Activated CD4-positive, alpha-beta memory T cell treated with anti-CD3 and anti-CD28 coated beads, Interleukin-2, amount 10 ng/mL, durations not matched to agents 7 days and 5 days (primary cell): ENCODE data around the gene XXYLT1. TPM values are rescaled to one million over a fixed set of nuclear protein-coding genes. Genes with fewer than 3 reads are reported as not detected.
"Not testable (repeated sequence)": the region's sequence is repeated elsewhere in the genome, so short reads cannot be mapped to it uniquely, and the experiment has no call there.

Experiments
- CTCF ChIA-PET: fragments of 350-600 bp; sonication (Branson Sonifier 250); formaldehyde crosslinking; loops from one replicate; lab custom pipeline; 2021; ENCODE audit warnings: antibody characterized with exemption, inconsistent platforms; lab: Charles Lee
- POLR2A ChIA-PET: fragments of 350-600 bp; sonication (Branson Sonifier 250); formaldehyde crosslinking; loops from one replicate; lab custom pipeline; 2021; ENCODE audit warnings: antibody characterized with exemption; lab: Charles Lee
- DNase-seq: peaks from one replicate; pipeline ENCODE4 v3.0.0-alpha.2; 2020
- H3K27ac Mint-ChIP-seq: one replicate; pipeline ENCODE4 v1.8.0; 2021; ENCODE audit warnings: mild to moderate bottlenecking, mixed read lengths
- H3K27me3 Mint-ChIP-seq: one replicate; pipeline ENCODE4 v1.8.0; 2021; ENCODE audit warnings: mixed read lengths
- H3K36me3 Mint-ChIP-seq: one replicate; pipeline ENCODE4 v1.8.0; 2021; ENCODE audit warnings: low read depth, mixed read lengths
- H3K4me1 Mint-ChIP-seq: one replicate; pipeline ENCODE4 v1.8.0; 2021; ENCODE audit warnings: mixed read lengths
- H3K4me3 Mint-ChIP-seq: one replicate; pipeline ENCODE4 v1.8.0; 2021; ENCODE audit warnings: mild to moderate bottlenecking, mixed read lengths
- H3K9me3 Mint-ChIP-seq: one replicate; pipeline ENCODE4 v1.8.0; 2021; ENCODE audit warnings: mixed read lengths
- total RNA-seq, 2 experiments: library from RNA; stranded (reverse); gene quantifications; one replicate each; pipeline ENCODE4 v1.2.3, GENCODE V29; 2021

The XXYLT1 gene
- total RNA-seq, 2 experiments from 2014 or later, result 5.0 to 5.6 TPM

DNA sequence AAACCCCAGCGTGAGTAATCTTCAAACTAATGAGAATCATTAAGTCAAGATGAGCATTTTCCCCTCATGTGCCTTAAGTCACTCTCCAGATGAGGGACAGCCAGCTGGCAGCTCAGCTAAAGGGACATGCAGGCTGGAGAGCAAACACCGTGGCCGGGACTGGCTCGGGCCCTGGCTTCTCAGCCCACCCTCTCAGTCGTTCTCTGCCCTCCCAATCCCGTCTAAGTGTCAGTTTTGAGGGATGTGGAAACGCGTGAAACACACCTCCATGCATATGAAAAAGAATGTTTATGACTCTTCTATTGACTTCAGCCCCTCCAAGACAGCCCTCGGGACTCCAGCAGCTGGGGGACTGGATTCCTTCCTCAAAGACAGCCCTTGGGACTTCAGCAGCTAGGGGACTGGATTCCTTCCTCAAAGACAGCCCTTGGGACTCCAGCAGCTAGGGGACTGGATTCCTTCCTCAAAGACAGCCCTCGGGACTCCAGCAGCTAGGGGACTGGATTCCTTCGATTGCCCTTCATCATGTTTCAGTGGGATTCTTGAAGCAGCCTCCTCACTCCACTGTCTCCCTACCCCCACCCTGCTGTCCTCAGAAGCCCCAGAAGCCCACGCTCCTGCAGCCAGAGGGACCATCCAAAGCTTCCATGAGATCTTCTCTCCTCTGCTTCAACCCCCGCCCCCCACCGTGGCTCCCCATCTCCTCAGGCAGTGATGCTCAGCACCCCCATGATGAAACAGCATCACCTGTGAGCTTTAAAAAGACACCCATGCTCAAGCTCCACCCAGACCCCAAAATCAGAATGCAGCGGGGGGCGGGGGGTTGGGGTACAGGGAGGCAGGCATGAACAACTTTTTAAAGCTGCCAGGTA, 228.9 kb downstream of the XXYLT1 start:
- POLR2A ChIA-PET, result no interaction called here

DNA sequence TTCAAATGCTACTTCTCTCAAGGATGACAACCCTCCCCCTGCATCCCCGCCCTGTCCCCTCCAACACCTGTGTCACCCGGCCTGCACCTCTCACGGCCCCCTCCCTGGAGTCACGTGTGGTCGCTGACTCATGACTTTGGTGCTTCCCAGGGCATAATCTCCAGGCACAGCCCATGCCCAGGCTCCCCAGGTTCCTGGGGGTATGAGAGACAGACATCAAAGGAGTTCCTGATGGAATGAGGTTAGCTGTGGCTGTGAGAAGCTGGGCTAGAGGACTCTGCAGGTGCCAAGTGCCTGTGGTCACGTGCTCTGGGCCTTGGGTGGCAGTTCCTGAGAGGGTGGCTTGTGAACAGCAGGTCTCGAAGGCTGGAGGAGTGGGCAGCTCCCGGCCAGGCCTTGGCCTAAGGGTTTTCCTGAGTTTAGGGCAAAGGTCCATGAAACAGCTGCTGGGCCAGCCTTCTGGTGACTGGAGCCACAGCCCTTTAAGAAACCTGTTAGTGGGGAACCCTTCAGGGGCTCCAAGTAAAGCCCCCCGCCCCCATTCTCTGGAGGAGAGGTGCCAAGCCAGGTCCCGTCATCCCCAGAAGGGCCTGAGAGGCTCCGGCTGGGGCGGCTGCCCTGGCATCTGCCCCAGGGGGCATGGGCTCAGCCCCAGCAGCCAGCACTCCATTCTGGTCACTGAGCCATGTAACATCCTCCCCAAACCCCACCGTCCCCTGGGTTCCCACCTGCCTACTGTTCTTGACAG, 230.0 kb downstream of the XXYLT1 start:
- Mint-ChIP-seq H3K9me3 (no peaks in the 10 kb centered on the region), H3K4me1 (no peaks in the 10 kb centered on the region), H3K27ac (no peak overlapping the region), H3K4me3 (no peak overlapping the region), H3K36me3 (no peaks in the 10 kb centered on the region), H3K27me3 (peaks cover 13% of the 10 kb centered on the region)
- POLR2A ChIA-PET, result no interaction called here
- no peak for DNase-seq
- CTCF ChIA-PET, result no interaction called here

More for the DNA sequence above, 228.9 kb downstream of the XXYLT1 start:
- DNase-seq, result no peak
- Mint-ChIP-seq H3K27me3 (peaks cover 13% of the 10 kb centered on the region), H3K36me3 (no peaks in the 10 kb centered on the region), H3K4me3 (no peak overlapping the region), H3K4me1 (no peaks in the 10 kb centered on the region), H3K9me3 (no peaks in the 10 kb centered on the region), H3K27ac (no peak overlapping the region)
- CTCF ChIA-PET, result no interaction called here

DNA sequence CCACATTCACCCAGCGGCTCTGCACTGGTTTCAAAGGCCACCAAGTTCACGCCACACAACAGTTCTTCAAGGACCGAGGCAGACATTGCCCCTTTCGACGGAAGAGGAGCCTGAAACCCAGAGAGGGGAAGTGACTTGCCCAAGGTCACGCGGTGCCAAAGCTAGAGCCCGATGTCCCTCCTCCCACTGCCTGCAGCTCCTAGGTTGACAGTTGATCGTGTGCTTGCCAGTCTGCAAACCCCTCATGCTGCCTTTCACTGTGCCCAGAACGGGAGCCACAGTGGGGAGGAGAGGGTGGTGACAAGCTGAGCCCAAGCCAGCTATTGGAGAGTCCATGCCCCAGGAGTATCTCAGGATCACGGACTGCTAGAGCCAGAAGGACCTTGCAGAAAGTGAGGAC, 230.9 kb downstream of the XXYLT1 start:
- ChIA-PET CTCF (no interaction called here), POLR2A (no interaction called here)
- H3K27ac Mint-ChIP-seq, result no peak overlapping the region
- H3K36me3 Mint-ChIP-seq, result no peaks in the 10 kb centered on the region
- peaks cover 13% of the 10 kb centered on the region for H3K27me3 Mint-ChIP-seq
- no peak for DNase-seq
- H3K4me1 Mint-ChIP-seq, result no peaks in the 10 kb centered on the region
- H3K9me3 Mint-ChIP-seq, result no peaks in the 10 kb centered on the region
- H3K4me3 Mint-ChIP-seq, result no peak overlapping the region

DNA sequence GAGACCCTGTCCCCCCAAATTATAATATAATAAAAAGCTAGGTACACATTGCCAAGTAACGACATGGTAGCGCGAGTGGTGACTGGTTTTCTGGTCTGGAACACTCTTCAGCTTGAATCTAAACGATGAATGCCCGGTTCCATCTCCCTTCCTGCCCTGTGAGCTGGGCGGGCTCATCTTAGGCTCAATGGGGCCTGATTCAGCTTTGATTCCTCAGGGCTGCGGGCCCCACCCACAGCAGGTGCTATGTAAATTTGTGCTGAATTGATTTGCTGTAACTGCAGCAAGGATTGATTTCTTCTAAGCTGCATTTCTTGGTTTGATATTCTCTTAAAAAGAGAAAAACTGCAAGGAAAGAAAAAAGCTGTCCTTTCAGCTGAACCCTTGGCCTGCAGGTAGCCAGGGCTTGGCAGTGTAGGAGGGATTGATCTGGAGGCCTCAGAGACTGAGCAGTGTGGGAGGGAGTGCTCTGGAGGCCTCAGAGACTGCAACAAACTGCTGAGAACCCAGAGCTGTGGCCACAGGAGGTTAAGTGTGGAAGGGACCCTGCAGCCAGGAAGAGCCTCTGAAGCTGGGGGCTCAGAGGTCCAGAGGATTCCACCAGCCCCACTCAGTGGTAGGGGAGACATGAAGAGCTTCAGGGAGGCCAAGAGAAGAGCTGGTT, 231.6 kb downstream of the XXYLT1 start:
- DNase-seq, result no peak
- Mint-ChIP-seq H3K4me3 (no peak overlapping the region), H3K9me3 (no peaks in the 10 kb centered on the region), H3K36me3 (no peaks in the 10 kb centered on the region), H3K4me1 (no peaks in the 10 kb centered on the region), H3K27ac (no peak overlapping the region), H3K27me3 (peaks cover 13% of the 10 kb centered on the region)
- ChIA-PET POLR2A (no interaction called here), CTCF (no interaction called here)

DNA sequence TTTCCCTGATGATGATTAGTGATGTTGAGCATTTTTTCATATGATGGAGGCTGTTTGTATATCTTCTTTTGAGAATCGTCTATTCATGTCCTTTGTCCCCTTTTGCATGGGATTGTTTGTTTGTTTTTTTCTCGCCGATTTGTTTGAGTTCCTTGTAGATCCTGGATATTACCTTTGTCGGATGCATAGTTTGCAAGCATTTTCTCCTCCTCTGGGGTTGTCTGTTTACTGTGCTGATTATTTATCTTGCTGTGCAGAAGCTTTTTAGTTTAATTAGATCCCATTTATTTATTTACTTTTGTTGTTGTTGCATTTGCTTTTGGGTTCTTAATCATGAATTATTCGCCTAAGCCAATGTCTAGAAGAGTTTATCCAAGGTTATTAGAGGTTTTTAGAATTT, 232.8 kb downstream of the XXYLT1 start:
- Mint-ChIP-seq H3K4me3 (no peak overlapping the region), H3K36me3 (no peaks in the 10 kb centered on the region), H3K27me3 (peaks cover 13% of the 10 kb centered on the region), H3K4me1 (no peaks in the 10 kb centered on the region), H3K9me3 (no peaks in the 10 kb centered on the region), H3K27ac (no peak overlapping the region)
- POLR2A ChIA-PET, result no interaction called here
- CTCF ChIA-PET, result no interaction called here
- no peak for DNase-seq

DNA sequence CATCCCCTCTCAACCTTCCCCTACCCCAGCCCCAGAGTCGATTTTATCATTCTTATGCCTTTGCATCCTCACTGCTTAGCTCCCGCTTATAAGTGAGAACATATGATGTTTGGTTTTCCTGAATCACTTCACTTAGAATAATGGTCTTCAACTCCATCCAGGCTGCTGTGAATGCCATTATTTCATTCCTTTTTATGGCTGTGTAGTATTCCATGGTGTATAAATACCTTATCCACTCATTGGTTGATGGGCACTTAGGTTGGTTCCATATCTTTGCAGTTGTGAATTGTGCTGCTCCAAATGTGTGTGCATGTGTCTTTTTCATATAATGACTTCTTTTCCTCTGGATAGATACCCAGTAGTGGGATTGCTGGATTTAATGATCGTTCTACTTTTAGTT, 233.4 kb downstream of the XXYLT1 start:
- not testable (repeated sequence) for H3K36me3 Mint-ChIP-seq

DNA sequence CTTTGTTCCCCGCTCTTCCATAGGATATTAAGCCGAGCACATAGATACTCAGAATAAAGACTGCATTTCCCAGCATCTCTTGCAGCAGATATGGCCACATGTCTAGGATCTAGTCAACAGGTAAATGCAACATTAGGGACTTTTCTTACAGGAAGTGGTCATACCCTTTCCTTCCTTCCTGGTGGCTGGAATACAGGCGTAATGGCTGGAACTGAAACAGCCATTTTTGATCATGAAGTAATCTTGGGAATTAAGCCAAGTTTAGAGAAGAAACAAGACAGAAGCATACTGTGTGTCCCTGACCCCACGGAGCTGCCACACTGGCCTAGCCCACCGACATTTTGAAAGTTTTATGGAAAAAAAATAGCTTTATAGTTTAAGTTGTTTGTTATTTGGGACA, 234.0 kb downstream of the XXYLT1 start:
- Mint-ChIP-seq H3K36me3 (no peaks in the 10 kb centered on the region), H3K9me3 (no peaks in the 10 kb centered on the region), H3K27ac (no peak overlapping the region), H3K4me1 (no peaks in the 10 kb centered on the region), H3K27me3 (peaks cover 13% of the 10 kb centered on the region), H3K4me3 (no peak overlapping the region)
- ChIA-PET CTCF (no interaction called here), POLR2A (no interaction called here)
- DNase-seq, result no peak

More for the DNA sequence above, 233.4 kb downstream of the XXYLT1 start:
- CTCF ChIA-PET, H3K4me1 Mint-ChIP-seq, POLR2A ChIA-PET, H3K4me3 Mint-ChIP-seq, DNase-seq, H3K9me3 Mint-ChIP-seq, H3K27ac Mint-ChIP-seq: not testable (repeated sequence)
- H3K27me3 Mint-ChIP-seq, result peaks cover 13% of the 10 kb centered on the region

DNA sequence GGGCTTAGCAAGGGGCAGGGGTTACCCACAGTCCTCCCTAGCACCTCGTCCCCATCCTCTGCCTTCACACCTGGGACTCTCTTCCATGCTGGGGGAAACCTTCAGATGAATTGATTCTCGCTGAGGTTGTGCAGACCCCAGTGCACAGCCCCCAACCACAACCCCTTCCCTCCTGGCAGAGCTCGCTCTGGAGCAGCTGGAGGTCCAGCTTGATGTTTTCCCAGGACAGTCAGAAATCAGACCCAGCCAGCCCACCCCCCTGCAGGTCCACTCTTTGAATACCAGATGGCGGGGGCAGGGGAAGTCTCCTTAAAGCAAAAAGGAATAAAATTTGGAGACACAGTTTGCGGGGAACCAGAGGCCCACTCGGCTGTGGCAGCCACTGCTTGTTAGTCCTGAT, 234.4 kb downstream of the XXYLT1 start:
- CTCF ChIA-PET, result no interaction called here
- H3K27ac Mint-ChIP-seq, result no peak overlapping the region
- POLR2A ChIA-PET, result no interaction called here
- no peak for DNase-seq
- H3K4me3 Mint-ChIP-seq, result no peak overlapping the region
- H3K9me3 Mint-ChIP-seq, result no peaks in the 10 kb centered on the region
- peaks cover 13% of the 10 kb centered on the region for H3K27me3 Mint-ChIP-seq
- no peaks in the 10 kb centered on the region for H3K36me3 Mint-ChIP-seq
- H3K4me1 Mint-ChIP-seq, result no peaks in the 10 kb centered on the region

DNA sequence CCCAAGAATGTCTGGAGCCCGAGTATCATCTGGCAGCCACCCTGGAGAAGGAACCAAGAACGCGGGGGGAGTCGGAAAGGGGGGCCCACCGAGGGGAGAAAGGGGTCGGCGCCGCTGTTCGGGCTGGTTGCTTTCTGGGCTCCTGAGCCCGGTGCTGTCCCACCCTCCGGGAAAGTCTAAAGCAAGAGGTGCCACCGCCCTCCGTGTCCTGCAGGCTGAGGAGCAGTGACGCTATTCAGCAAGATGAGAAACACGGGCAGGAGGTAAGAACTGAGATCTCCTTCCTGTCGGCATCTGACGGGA, 234.8 kb downstream of the XXYLT1 start:
- Mint-ChIP-seq H3K4me1 (no peaks in the 10 kb centered on the region), H3K27ac (no peak overlapping the region), H3K36me3 (no peaks in the 10 kb centered on the region), H3K4me3 (no peak overlapping the region), H3K27me3 (peaks cover 13% of the 10 kb centered on the region), H3K9me3 (no peaks in the 10 kb centered on the region)
- ChIA-PET CTCF (no interaction called here), POLR2A (no interaction called here)
- DNase-seq, result no peak

DNA sequence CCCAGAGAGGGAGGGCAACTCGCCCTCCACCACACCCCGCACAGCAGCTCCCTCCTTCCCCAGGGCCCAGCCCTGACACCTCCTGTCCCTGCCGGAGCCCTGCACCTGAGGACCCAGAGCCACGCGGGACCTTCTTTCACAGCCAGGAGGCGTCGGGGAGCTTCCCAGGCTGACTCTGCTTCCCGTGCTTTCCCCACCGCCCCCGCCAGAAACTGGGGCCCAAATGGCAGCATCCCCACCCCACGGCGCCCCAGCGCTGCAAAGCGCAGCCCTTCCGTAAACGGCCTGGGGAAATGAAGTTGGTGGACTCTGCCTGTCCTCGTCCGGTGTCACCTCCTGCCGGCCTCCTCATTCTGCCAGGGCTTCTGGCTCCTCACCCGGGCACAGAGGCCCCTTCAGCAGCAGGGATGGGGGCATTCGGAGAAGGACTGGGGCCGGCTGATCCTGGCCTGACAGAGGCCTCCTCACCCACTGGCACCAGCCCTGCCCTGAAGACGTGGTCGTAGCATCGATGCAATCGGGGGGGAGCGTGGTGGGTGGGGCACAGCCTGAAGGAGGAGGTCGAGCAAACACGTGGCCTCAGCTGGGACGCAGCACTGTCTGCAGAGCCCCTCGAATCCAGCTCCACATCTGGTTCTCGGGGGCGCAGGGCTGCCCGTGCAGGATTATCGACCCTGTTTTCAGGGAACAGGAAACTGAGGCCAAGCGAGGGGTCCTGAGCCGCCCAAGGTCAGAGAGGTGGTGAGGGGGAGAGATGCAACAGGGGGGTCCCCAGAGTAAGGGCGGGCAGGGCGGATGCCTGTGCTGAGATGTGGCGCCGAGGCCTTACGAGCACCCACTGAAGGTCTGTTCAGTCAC, 235.4 kb downstream of the XXYLT1 start:
- POLR2A ChIA-PET, result no interaction called here
- no peaks in the 10 kb centered on the region for H3K4me1 Mint-ChIP-seq
- CTCF ChIA-PET, result no interaction called here
- H3K27ac Mint-ChIP-seq, result no peak overlapping the region
- no peaks in the 10 kb centered on the region for H3K36me3 Mint-ChIP-seq
- DNase-seq, result no peak
- no peaks in the 10 kb centered on the region for H3K9me3 Mint-ChIP-seq
- H3K27me3 Mint-ChIP-seq, result peaks cover 13% of the 10 kb centered on the region
- H3K4me3 Mint-ChIP-seq, result no peak overlapping the region

DNA sequence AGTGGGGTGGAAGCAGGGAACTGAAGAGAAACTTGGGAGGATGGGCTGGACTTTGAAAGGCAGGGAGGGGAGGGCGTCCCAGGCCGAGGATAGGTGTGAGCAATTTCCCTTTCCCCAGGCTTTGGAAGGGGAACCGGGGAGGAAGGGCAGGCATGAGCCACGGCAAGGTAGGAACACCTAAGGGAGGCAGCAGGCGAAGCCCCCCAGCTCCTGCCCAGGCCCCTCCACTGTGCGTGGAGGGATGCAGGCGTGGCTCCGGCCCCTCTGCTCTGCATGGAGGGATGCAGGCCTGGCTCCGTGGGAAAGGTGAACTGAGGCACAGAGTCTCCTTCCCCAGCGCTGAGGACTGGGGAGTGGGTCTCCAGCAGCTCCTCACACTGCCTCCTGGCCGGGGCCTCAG, 236.4 kb downstream of the XXYLT1 start:
- Mint-ChIP-seq H3K4me1 (no peaks in the 10 kb centered on the region), H3K36me3 (no peaks in the 10 kb centered on the region), H3K9me3 (no peaks in the 10 kb centered on the region), H3K4me3 (no peak overlapping the region), H3K27me3 (peaks cover 13% of the 10 kb centered on the region), H3K27ac (no peak overlapping the region)
- ChIA-PET CTCF (no interaction called here), POLR2A (no interaction called here)
- DNase-seq, result no peak

DNA sequence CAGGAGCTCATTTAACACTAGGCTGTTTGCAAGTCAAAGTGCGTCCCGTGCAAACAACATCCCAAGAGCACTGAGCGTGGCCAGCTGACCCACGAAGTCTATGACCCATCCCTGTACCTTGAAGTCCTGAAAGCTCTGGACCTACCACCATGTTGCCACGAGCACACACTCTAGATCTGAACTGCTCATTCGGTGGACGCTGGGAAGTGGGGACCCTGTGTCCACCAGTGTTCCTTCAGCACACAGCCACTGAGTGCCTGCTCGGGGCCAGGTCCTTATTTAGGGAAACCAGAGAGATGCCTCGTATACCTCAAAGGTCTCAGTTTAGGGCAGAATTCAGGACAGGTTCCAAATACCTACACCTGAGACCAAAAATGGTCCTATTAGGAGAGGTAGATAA, 236.9 kb downstream of the XXYLT1 start:
- Mint-ChIP-seq H3K4me1 (no peaks in the 10 kb centered on the region), H3K9me3 (no peaks in the 10 kb centered on the region), H3K27me3 (peaks cover 13% of the 10 kb centered on the region), H3K36me3 (no peaks in the 10 kb centered on the region), H3K4me3 (no peak overlapping the region), H3K27ac (no peak overlapping the region)
- DNase-seq, result no peak
- POLR2A ChIA-PET, result no interaction called here
- CTCF ChIA-PET, result no interaction called here
